ENCODE data around the gene WDFY1.
"Not testable (repeated sequence)": the region's sequence is repeated elsewhere in the genome, so short reads cannot be mapped to it uniquely, and the experiment has no call there.

The WDFY1 gene

DNA sequence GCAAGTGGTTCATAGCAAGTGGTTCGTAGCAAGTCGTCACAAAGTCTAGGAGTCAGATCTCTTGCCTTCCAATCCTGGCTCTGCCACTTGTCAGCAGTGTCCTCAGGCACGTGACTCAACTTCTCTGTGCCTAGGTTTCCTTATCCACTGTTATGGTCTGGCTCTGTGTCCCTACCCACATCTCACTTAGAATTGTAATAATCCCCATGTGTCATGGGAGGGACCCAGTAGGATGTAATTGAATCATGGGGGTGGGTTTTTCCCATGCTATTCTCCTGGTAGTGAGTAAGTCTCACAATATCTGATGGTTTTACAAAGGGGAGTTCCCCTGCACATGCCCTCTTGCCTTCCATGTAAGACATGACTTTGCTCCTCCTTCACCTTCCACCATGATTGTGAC is 55.9 kb downstream of the WDFY1 start:
- no peak for DNase-seq

DNA sequence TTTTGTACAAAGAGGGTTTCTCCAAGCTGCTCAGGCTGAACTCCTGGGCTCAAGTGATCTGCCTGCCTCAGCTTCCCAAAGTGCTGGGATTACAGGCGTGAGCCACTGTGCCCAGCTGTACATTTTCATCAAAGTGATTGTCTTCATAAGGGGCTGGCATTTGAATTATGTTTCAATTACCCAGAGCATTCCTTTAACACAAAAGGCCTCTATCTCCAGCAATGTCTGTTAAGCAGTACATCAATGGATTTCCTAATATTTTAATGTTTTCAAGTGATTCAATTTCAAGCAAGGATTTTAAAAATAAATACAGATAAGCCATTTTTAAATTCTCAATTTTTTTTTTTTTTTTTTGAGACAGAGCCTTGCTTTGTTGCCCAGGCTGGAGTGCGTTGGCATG is 56.9 kb downstream of the WDFY1 start:
- no peak for DNase-seq

DNA sequence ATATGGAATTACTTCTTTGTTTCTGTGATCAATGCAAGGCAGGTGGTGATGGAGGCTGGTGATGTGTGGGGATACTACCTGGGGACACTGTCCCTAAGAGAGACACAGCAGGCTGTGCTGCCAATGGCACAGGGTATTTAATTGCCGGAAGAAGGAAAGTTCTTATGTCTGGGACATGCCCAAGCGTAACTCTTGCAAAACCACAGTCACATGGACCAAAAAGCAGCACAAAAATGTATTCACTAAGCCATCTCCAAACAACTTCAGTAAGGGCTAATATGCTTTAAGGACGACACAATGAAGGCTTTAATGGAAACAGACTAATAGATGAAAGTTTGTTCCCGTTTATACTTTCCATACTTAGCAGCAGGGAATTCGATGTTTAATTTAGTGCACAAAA is 58.0 kb downstream of the WDFY1 start:
- no peak for DNase-seq

DNA sequence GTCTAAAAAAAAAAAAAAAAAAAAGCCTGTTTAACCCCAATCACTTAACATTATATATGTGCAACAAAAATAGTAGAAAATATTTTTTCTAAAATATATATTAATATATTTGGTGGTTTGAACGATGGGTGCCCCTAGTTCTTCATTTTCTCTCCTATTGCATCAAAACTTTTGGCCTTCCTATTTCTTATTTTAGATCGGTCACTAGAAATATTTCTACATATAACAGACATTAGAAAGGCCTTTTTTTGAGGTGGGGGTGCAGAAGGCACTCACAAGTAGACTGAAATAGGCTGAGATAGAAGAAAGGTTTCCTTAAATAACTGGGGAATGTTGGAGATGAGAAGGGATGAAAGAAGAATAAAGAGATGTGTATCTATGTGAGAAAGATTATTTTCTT is 58.4 kb downstream of the WDFY1 start:
- no peak for DNase-seq

DNA sequence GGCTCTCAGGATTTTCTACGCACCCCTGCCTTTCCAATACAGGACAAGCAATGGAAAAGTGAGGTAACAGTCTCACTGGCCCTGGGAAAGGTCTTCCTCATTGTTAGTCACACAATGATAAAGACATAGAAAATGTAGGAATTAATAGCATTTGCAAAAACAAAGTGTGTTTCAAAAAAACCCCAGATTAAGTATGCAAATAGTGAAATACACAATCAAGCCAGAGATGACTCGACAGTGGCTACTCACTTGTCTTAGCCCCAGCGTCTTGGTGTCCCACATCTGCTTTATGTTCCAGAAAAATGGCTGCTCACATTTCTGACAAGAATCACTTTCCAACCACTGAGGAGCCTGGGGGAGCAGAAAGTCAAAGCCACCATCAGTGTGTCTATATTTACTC is 60.7 kb downstream of the WDFY1 start:
- DNase-seq, result no peak

DNA sequence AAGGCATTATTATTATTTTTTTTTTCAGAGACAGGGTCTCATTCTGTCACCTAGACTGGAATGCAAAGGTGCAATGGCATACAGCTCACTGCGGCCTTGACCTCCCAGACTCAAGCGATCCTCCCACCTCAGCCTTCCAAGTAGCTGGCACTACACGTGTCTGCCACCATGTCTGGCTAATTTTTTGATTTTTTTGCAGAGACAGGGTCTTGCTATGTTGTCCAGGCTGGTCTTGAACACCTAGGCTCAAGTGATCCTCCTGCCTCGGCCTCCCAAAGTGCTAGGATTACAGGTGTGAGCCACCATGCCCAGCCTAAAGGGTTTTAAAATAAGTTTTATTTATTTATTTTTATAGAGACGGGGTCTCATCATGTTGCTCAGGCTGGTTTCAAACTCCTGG is 62.4 kb downstream of the WDFY1 start:
- DNase-seq, result no peak

DNA sequence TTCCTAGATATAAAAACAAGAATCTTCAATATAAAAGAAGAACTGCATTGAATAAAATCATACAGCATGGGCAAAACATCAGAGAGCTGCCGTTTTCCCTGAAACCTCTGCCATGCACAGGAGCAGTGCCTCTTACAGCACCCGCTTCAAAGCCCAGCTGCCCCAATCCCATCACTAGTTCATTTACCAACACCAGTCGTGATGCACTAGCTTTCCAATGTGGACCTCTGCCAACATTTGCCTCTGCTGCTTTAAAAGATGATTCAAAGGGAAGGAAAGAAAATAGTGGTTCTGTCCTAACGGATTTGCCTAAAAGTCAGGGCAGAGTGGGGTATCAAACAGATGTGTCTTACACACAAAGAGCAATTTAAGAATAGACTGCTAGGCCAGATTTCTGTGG is 64.3 kb downstream of the WDFY1 start:
- DNase-seq, result no peak

DNA sequence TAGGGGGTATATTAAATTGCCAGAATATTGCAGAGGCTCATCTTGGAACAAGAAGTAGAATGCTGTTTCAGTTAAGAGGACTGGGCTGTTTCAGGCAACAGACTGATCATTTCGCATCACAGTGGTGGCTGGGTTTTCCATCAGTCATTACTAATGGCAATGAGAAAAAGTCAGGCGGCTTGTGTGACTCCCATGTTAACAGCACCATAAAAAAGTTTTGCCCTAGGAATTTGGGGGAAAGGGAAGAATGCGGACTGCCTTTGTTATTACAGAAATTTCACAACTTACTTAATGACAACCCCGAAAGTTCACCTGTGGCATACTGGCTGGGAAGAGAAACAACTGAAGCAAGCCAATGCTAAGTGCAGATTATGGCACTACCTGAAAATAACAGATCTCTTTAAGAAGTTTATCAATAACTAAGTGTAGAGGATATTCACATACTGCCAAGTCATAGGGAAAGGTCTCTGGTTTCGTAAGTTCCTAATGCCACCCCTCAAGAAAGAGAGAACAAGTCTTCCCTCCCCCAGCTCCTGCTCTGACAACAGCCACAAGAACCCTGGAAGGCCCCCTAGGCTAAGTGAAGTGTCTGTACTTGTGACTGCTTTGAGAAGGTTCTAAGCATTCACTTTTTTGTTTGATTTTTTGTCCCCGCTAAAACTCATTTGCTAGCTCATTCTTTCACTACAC is 67.3 kb downstream of the WDFY1 start:
- DNase-seq, result no peak

DNA sequence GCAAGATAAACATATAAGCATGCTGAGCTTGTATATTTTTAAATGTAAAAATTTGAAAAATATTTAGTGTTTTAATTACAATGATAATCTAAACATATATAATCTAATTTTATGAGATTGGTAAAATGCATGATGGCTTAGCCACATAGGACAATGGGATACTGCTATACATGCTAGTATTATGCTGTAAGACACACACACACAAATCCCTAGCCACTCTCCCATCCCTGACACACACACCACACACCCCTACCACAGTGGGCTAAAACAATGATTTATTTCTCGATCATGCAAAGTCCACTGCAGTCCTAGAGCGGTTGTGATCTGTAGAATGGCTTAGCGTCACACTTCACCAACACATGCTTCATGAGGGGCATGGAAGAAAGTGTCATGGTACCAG is 71.5 kb downstream of the WDFY1 start:
- no peak for DNase-seq

DNA sequence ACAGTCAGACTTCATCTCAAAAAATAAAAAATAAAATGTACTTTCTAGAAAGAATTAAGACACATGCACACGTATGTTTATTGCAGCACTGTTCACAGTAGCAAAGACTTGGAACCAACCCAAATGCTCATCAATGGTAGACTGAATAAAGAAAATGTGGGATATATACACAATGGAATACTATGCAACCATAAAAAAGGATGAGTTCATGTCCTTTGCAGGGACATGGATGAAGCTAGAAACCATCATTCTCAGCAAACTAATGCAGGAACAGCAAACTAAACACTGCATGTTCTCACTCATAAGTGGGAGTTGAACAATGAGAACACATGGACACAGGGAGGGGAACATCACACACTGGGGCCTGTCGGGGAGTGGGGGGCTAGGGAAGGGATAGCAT is 72.4 kb downstream of the WDFY1 start:
- DNase-seq, result not testable (repeated sequence)

DNA sequence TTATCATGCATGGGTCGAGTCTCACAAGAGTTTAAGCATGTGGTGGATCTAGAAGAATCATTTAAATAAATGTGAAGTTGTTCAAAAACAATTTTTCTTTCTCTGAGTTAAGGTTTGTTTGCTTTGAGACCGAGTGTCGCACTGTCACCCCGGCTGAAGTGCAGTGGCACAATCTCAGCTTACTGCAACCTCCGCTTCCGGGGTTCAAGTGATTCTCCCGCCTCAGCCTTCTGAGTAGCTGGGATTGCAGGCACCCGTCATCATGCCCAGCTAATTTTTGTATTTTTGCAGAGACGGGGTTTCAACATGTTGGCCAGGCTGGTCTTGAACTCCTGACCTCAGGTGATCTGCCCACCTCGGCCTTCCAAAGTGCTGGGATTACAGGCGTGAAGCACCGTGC is 73.5 kb downstream of the WDFY1 start:
- DNase-seq, result not testable (repeated sequence)

DNA sequence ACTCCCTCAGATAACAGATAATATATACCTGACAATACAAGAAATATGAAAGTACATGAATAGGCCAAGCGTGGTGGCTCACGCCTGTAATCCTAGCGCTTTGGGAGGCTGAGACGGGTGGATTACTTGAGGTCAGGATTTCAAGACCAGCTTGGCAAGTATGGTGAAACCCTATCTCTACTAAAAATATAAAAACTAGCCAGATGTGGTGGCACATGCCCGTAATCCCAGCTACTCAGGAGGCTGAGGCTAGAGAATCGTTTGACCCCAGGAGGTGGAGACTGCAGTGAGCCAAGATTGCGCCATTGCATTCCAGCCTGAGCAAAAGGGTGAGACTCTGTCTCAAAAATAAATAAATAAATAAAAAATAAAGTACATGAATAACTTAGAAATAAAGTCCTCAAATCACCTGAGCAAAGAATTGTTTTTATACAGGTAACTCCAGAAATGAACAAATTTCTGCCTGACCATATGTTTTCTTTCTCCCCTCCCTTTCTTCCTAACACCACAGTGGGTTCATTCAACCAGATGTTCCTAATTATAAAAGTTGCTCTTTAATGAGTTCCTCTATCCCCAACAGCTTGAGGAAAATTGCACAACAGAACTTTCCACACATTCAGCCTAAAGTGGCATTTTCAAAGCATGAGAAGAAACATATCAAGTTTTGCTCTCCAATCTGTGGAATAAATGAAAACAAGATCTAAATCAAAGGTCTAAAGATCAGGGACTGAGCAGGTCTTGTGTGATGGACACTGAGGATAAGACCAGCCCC is 74.1 kb downstream of the WDFY1 start:
- DNase-seq, result no peak

DNA sequence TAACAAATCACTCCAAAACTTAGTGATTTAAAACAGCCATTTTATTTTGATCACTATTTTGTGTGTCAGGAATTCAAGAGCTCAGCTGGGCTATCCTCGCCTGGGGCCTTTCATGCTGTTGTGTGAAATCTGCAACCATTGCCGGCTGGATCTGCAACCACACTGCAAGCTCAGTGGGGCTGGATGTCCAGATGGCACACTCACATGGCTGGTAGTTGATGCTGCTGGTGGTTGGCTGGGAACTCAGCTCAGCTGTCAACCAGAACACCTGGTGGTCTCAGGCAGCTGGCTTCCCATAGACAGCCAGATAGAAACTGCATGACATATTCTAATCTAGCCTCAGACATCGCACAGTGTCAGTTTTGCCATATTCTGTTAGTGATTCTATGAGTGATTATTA is 77.1 kb downstream of the WDFY1 start:
- no peak for DNase-seq

DNA sequence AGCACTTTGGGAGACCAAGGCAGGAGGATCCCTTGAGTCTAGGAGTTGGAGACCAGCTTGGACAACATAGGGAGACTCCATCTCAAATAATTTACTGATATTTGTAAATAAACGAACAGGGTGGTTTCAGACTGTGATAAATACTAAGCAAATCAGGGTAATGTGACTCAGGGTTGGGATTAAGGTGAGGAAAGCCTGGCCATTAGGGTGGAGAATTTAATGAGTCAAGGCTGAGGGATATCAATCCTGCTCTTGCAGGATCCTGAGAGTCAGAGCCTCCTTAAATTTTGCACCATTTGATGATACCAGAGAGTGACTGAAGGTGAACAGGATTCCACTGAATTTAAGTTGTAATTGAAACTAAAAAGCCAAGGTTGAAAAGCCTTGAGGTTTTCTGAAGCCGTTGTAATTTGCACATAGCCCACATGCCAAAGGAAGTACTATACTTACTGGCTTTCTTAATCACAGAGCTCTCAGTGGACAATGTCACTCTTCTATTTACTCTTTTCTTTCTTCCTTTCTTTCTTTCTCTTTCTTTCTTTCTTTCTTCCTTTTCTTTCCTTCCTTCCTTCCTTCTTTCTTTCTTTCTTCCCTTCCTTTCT is 79.1 kb downstream of the WDFY1 start:
- no peak for DNase-seq

DNA sequence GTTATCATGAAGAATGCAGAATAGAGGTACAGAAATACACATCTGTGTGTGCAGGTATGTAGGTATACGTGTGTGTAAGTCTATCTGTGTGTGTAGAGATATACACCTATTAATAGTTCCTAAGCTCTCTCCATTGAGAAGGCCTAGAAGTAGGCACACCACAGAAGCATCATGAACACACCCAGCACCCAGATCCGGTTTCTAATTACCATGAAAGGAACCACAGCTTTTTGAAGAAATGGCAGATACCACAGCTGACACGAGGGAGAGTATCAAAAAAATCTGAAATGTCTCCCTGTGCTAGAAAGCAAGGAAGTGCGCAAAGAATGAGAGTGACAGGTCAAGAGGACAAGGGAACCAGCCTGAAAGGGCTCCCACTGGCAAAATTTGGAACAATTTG is 80.0 kb downstream of the WDFY1 start:
- DNase-seq, result no peak

DNA sequence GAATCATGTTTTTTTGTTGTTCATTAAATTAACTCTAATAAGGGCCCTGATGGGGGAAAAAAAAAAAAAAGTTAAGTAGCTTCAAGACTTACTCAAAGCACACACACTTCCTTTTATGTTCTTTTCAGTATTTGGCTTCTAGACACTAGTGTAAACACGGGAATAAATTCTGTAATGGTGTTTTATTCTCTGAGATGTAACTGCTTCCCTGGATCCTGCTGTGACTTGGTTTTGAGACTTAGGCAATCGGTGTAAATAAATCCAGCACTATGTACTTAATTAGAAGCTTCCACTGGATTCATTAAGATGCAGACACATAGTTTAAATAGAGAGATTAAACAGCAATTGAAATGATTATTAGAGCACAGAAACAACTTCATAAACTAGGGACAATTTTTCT is 81.6 kb downstream of the WDFY1 start:
- no peak for DNase-seq

DNA sequence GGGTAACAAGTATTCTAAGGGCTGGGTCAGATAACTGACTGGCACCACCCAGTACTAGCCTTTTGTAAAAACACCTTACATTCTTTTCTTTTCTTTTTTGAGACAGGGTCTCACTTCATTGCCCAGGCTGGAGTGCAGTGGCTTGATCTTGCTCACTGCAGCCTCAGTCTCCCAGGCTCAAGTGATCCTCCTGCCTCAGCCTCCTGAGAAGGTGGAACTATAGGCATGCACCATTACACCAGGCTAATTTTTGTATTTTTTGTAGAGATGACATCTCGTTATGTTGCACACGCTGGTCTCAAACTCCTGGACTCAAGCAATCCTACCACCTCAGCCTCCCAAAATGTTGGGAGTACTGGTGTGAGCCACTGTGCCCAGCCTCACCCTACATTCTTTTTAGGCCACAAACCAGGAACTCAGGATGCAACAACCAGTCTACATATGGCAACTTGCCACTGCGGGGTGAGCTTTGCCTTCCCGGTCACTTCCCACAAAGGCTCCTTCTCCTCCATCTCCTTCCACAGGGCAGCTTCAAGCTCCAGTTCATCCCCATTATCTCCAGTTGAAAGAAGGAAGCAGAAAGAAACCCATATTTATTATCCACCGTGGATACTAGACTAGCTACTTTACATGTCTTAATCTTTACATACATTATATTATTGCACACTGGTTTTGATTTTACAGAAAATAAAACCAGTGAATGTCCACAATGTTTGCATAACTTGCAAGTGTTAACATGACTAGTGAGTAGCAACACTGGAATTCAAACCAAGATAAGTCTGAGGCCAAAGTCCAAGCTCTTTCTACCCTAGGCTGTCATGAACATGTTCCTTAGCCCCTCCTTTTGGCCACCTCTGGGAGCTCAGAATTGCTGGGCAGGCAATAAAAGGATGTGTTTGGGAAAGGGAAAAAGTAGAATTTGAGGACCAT is 84.1 kb downstream of the WDFY1 start:
- DNase-seq, result no peak

DNA sequence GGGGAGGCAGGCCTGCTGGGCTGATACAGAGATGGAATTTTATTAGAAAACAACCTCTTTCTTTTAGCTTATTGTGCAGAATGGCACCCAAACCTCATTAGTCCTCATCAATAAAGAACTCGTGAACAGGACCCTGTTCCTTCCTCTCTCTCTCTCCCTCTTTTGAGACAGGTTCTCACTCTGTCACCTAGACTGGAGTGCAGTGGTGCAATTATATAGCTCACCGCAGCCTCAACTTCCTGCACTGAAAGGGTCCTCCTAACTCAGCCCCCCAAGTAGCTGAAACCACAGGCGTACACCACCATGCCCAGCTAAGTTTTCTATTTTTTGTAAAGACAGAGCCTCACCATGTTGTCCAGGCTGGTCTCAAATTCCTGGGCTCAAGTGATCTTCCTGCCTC is 86.1 kb downstream of the WDFY1 start:
- DNase-seq, result no peak

DNA sequence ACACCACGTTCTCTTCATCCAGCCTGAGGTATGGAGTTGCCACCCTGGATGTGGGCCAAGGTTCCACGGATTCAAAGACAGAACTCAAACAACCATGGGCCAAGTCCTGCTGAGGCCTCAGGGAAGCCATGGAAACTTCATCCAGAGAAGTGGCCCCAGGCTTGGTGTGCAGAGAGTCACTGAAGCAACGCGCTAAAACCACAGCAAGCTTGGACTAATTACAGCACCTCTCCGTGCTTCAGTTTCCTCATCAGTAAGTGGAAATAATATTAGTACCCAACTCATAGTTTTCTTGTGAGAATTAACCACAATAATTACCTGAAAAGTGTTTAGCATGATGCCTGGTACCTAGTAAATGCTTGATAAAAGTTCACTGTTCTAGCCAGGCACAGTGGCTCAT is 88.6 kb downstream of the WDFY1 start:
- no peak for DNase-seq

DNA sequence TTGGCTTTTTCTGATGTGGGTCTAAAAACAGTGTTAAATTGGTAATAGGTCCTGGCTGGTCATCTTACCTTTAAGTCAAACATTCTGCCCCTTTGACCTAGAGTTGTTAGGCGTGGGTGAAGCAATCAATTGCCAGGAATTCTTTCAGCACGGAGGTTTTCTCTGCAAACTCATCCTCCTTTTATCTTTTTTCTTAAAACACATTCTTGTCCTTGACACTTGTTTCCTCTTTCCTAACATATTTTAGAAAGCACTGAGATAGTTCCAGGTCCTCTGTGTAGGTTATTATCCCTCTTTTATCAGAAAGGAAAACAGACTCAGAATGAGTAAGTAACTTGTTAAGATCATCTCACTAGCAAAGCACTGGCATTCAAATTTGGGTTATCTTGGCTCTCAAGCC is 89.1 kb downstream of the WDFY1 start:
- no peak for DNase-seq

DNA sequence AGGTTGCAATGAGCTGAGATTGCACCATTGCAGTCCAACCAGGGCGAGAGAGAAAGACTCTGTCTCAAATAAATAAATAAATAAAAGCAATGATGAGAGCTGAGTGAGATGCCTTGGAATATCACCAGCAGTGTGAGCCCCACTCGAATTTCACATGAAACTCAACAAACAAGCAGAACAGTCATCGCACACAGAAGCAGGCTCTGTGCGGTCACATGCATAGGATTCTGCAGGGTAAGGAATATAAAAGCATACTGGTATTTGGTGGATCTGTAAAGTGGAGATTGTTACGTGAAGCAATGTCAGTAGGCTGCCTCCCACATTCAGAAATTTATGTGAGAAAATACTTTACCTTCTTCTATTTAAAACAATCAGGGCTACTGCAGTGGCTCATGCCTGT is 89.7 kb downstream of the WDFY1 start:
- no peak for DNase-seq

DNA sequence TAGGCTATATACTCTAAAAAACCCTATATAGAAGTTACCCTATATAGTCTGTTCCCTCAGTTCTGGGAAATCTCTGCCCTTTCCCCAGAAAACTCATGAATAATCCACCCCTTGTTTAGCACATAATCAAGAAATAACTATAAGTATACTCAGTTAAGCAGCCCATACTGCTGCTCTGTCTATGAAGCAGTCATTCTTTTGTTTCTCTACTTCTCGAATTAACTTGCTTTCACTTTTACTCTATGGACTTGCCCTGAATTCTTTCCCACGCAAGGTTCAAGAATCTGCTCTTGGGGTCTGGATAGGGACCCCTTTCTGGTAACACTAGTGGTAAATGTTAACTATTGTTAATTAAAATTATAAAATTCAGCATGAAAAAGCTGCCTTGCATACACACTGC is 90.4 kb downstream of the WDFY1 start:
- no peak for DNase-seq

DNA sequence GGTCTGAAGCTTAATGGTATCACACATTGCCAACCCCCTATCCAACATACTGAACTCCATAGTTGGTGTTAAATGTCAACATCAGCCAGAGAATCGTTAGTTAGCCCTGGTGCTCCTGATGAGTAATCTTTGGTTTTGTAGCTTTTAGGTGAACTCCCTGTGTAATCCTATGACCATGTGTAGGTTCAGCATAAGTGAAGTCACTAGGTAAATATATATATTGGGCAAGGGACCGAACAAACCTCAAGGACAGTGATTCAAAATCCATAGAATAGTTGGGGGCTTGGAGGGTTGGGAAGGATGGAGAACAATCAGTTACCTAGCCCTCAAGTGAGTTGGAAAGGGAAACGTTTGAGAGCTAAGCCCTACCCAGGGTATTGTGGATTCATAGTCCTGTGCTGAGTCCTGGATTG is 91.7 kb downstream of the WDFY1 start:
- no peak for DNase-seq

All from stimulated activated CD4-positive, alpha-beta T cell treated with anti-CD3 and anti-CD28 coated beads, Interleukin-4, amount 100 ng/mL, for 1 hour (primary cell).